ENCODE data around the gene CENPF.

CENPF gene

DNA sequence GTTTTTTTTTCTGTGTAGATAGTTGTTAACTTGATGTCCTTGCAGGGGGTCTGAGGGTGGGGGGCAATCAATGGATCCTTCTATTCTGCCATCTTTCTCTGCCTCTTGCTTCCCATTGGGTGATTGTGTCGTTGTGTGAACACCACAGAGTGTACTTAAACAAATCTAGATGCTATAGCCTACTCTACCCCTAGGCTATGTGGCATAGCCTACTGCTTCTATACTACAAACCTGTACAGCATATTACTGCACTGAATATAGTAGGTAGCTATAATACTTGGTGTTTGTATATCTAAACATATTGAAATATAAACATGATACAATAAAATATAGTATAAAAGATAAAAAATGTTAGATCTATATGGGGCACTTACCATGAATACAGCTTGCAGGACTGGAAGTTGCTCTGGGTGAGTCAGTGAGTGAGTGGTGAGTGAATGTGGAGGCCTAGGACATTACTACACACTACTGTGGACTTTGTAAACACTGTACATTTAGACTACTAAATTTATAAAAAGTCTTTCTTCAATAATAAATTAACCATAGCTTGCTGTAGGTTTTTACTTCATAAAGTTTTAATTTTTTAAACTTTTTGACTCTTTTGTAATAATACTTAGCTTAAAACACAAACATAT, 105.4 kb downstream of the CENPF start:
- no peaks in the 10 kb centered on the region for H3K9me3 ChIP-seq (ENCODE audit: low read length)
- TF ChIP-seq EZH2 (IDR thresholded peaks at IDR 0.05; ENCODE audit: borderline replicate concordance, low read length): no peak
- TF ChIP-seq, protein P1, sequence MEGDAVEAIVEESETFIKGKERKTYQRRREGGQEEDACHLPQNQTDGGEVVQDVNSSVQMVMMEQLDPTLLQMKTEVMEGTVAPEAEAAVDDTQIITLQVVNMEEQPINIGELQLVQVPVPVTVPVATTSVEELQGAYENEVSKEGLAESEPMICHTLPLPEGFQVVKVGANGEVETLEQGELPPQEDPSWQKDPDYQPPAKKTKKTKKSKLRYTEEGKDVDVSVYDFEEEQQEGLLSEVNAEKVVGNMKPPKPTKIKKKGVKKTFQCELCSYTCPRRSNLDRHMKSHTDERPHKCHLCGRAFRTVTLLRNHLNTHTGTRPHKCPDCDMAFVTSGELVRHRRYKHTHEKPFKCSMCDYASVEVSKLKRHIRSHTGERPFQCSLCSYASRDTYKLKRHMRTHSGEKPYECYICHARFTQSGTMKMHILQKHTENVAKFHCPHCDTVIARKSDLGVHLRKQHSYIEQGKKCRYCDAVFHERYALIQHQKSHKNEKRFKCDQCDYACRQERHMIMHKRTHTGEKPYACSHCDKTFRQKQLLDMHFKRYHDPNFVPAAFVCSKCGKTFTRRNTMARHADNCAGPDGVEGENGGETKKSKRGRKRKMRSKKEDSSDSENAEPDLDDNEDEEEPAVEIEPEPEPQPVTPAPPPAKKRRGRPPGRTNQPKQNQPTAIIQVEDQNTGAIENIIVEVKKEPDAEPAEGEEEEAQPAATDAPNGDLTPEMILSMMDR (IDR thresholded peaks at IDR 0.05; ENCODE audit: low read length): no peak
- H3F3A ChIP-seq (ENCODE audit: insufficient read depth, low read length): no peaks in the 10 kb centered on the region
- H3K4me1 ChIP-seq (ENCODE audit: insufficient read depth, low read length, severe bottlenecking): no peaks in the 10 kb centered on the region
- H3K27me3 ChIP-seq (ENCODE audit: insufficient read depth, low read length): no peaks in the 10 kb centered on the region
- H3K36me3 ChIP-seq (ENCODE audit: insufficient read depth, low read length): no peaks in the 10 kb centered on the region
- H4K20me1 ChIP-seq (ENCODE audit: insufficient read depth, low read length): no peaks in the 10 kb centered on the region
- no peaks in the 10 kb centered on the region for H3K9me2 ChIP-seq (ENCODE audit: low read depth, low read length)
- H3K9ac ChIP-seq (ENCODE audit: low read length): no peak overlapping the region
- no peak overlapping the region for H3K27ac ChIP-seq (ENCODE audit: low read depth, low read length, poor library complexity, severe bottlenecking)
- no peak overlapping the region for H3K4me3 ChIP-seq (ENCODE audit: low read depth, low read length, poor library complexity, severe bottlenecking)
- no peak overlapping the region for H2AFZ ChIP-seq (ENCODE audit: low read length)
- no peaks in the 10 kb centered on the region for H3K79me2 ChIP-seq (ENCODE audit: insufficient read depth, low read length)
- no peak overlapping the region for H3K4me2 ChIP-seq (ENCODE audit: low read length)

- no peak overlapping the region for H2AFZ ChIP-seq (ENCODE audit: low read length)
- no peaks in the 10 kb centered on the region for H4K20me1 ChIP-seq (ENCODE audit: insufficient read depth, low read length)
- TF ChIP-seq, protein P1 (IDR thresholded peaks at IDR 0.05; ENCODE audit: low read length): no peak
- no peak for TF ChIP-seq EZH2 (IDR thresholded peaks at IDR 0.05; ENCODE audit: borderline replicate concordance, low read length)
- H3K36me3 ChIP-seq (ENCODE audit: insufficient read depth, low read length): no peaks in the 10 kb centered on the region
- H3F3A ChIP-seq (ENCODE audit: insufficient read depth, low read length): no peaks in the 10 kb centered on the region
- H3K79me2 ChIP-seq (ENCODE audit: insufficient read depth, low read length): no peaks in the 10 kb centered on the region
- H3K4me3 ChIP-seq (ENCODE audit: low read depth, low read length, poor library complexity, severe bottlenecking): no peak overlapping the region
- H3K9me2 ChIP-seq (ENCODE audit: low read depth, low read length): no peaks in the 10 kb centered on the region
- no peak overlapping the region for H3K4me2 ChIP-seq (ENCODE audit: low read length)
- no peaks in the 10 kb centered on the region for H3K27me3 ChIP-seq (ENCODE audit: insufficient read depth, low read length)
- no peaks in the 10 kb centered on the region for H3K9me3 ChIP-seq (ENCODE audit: low read length)
- H3K27ac ChIP-seq (ENCODE audit: low read depth, low read length, poor library complexity, severe bottlenecking): no peak overlapping the region
- no peaks in the 10 kb centered on the region for H3K4me1 ChIP-seq (ENCODE audit: insufficient read depth, low read length, severe bottlenecking)
- no peak overlapping the region for H3K9ac ChIP-seq (ENCODE audit: low read length)
These were observed 106.2 kb downstream of the CENPF start for GRCh38 chr1:214709241-214709640.

DNA sequence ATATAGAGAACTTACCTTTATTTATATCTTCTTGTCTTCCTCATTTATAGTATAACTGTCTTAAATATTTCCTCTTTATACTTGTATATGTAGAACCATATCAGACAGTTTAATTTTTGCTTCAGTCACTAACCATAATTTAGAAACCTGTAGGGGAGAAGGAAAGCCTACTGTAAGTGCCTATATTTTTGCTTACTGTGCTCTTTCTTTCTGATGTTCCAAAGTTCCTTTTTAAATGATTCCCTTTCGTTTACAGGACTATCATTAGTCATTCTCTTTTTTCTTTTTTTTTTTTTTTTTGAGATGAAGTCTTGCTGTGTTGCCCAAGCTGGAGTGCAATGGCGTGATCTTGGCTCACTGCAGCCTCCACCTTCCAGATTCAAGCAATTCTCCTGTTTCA, 109.7 kb downstream of the CENPF start:
- Histone ChIP-seq H3K9ac (ENCODE audit: low read length) (no peak overlapping the region), H3K27me3 (ENCODE audit: insufficient read depth, low read length) (no peaks in the 10 kb centered on the region), H3K9me3 (ENCODE audit: low read length) (no peaks in the 10 kb centered on the region), H3K4me2 (ENCODE audit: low read length) (no peak overlapping the region), H3K4me3 (ENCODE audit: low read depth, low read length, poor library complexity, severe bottlenecking) (no peak overlapping the region), H4K20me1 (ENCODE audit: insufficient read depth, low read length) (no peaks in the 10 kb centered on the region), H3K36me3 (ENCODE audit: insufficient read depth, low read length) (no peaks in the 10 kb centered on the region), H2AFZ (ENCODE audit: low read length) (no peak overlapping the region), H3K79me2 (ENCODE audit: insufficient read depth, low read length) (no peaks in the 10 kb centered on the region), H3F3A (ENCODE audit: insufficient read depth, low read length) (no peaks in the 10 kb centered on the region), H3K27ac (ENCODE audit: low read depth, low read length, poor library complexity, severe bottlenecking) (no peak overlapping the region), H3K9me2 (ENCODE audit: low read depth, low read length) (no peaks in the 10 kb centered on the region), H3K4me1 (ENCODE audit: insufficient read depth, low read length, severe bottlenecking) (no peaks in the 10 kb centered on the region)
- TF ChIP-seq, protein P1 (IDR thresholded peaks at IDR 0.05; ENCODE audit: low read length): no peak
- no peak for TF ChIP-seq EZH2 (IDR thresholded peaks at IDR 0.05; ENCODE audit: borderline replicate concordance, low read length)

Data from OCI-LY1 (cell line).